Stomach smooth muscle (tissue), 2 donors: ENCODE measurements around the gene CASZ1.

Experiments
- H3K27ac ChIP-seq: one replicate; pipeline ENCODE4 v1.7.0; 2013; ENCODE audit warnings: mild to moderate bottlenecking, low read length, inconsistent platforms
- H3K27me3 ChIP-seq, 2 donors: one replicate each; pipeline ENCODE4 v1.7.0; 2013; ENCODE audit warnings: low read length in 2 of 2; ENCODE audit not compliant: insufficient read depth in 2 of 2, control insufficient read depth in 1 of 2
- H3K36me3 ChIP-seq, 2 donors: one replicate each; pipeline ENCODE4 v1.7.0; 2013; ENCODE audit warnings: low read length in 2 of 2; ENCODE audit not compliant: control insufficient read depth in 2 of 2, insufficient read depth in 2 of 2
- H3K4me1 ChIP-seq: one replicate; pipeline ENCODE4 v1.7.0; 2013; ENCODE audit warnings: low read length; ENCODE audit not compliant: control insufficient read depth, insufficient read depth
- H3K4me3 ChIP-seq, 2 donors: one replicate each; pipeline ENCODE4 v1.7.0; 2013; ENCODE audit warnings: low read length in 2 of 2
- H3K9ac ChIP-seq, 2 donors: one replicate each; pipeline ENCODE4 v1.7.0; 2013; ENCODE audit warnings: low read length in 2 of 2, mild to moderate bottlenecking in 1 of 2
- H3K9me3 ChIP-seq, 2 donors: one replicate each; pipeline ENCODE4 v1.7.0; 2013; ENCODE audit warnings: low read length in 2 of 2; ENCODE audit not compliant: control insufficient read depth in 2 of 2
- donor health status: healthy.
- donor health status: Pancreatic carcinoma.

The CASZ1 gene

DNA sequence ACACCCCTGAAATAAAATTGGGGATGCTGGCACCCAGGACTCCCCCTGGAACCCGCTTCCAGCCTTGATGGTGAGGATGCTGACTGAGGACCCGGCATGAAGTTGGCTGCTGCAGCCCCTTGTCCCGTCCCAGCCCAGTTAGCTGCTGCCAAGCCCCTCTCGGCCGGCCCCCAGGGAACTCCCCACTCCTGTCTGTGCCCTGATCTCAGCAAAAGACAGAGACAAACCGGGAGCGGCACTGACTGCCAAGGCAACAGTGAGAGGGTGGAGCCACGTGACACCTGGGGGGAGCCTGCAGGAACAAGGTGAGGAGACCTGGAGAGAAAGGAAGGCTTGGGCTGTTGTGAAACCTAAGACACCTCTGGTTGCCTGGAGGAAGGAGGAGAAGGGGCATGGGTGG is 24.7 kb downstream of the CASZ1 start:
- Histone ChIP-seq H3K9ac (no peak overlapping the region), H3K9me3 (no peaks in the 10 kb centered on the region), H3K27ac (no peak overlapping the region), H3K36me3 (no peaks in the 10 kb centered on the region), H3K27me3 (no peaks in the 10 kb centered on the region), H3K4me1 (peaks cover 32% of the 10 kb centered on the region), H3K4me3 (no peak overlapping the region)

DNA sequence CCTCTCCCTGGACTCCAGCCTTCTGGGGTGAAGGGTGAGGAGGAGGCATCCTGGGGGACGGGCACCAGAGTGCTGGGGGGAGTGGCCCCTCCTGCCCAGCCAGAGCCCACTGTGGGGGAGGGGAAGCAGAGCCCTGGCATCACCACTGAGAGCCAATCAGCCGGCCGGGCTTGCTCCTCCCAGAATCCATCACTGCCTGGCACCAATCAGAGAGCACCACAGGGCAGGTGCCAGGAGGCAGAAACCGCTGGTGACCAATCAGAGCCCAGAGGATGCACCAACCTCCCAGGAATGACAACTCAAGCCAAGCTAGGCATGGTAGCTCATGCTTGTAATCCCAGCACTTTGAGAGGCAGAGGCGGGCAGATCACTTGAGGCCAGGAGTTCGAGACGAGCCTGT is 27.9 kb downstream of the CASZ1 start:
- Histone ChIP-seq H3K4me1 (peaks cover 23% of the 10 kb centered on the region), H3K9ac (no peak overlapping the region), H3K27ac (no peak overlapping the region), H3K9me3 (no peaks in the 10 kb centered on the region), H3K27me3 (no peaks in the 10 kb centered on the region), H3K4me3 (no peak overlapping the region), H3K36me3 (no peaks in the 10 kb centered on the region)

DNA sequence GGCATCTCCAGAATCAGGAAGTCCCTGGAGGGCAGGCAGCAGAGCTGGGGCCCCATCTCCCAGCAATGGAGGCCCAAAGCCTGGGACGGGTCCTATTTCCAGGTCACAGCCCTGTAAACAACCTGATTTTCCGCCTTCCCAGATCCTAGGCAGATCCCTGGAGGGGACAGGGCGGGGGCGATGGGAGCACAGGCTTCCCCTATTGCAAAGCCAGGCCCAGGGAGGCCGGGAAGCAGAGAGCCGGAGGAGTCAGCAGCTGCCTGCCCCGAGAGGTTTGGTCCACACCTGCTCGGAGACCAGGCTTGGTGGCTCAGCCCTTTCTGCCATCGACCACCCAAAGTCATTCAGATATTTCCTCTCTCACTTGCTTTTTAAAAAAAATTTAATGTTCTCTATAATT is 29.2 kb downstream of the CASZ1 start:
- Histone ChIP-seq H3K9me3 (no peaks in the 10 kb centered on the region), H3K27ac (no peak overlapping the region), H3K36me3 (no peaks in the 10 kb centered on the region), H3K4me1 (peaks cover 17% of the 10 kb centered on the region), H3K27me3 (no peaks in the 10 kb centered on the region), H3K9ac (no peak overlapping the region), H3K4me3 (no peak overlapping the region)

DNA sequence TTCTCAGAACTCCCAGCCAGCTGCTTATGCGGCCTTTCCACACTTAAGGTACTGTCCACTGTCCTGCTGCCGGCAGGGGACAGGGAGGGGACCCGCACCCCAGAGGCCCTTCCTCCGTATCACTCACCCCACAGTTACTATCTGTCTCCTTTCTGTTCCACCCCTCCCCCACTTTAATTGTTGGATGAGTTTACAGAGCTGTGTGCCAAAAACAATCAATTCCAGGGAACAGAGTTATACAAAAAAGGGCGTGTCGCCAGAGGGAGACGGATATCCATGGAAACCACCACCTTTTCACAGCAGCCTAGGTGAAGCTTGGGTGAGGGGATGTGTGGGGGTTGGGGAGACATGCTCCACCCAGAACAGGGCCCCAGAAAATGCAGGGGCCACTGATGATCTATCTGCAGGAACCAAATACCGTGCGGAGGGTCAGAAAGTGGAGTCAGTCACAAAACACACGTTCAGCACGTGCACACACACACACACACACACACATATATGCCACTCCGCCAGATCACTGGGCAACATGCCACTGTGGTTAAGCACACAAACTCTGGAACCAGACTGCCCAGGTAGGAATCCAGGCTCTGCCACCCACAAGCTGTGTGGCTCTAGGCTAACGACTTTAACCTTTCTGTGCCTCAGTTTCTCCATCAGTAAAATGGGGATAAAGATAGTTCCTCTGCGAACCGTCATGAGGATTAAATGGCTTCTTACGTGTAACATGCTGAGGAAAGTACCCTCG is 30.5 kb downstream of the CASZ1 start:
- Histone ChIP-seq H3K4me1 (peaks cover 28% of the 10 kb centered on the region), H3K4me3 (peak overlapping the region in 1 of 2 donors; percentile 8), H3K27ac (no peak overlapping the region), H3K36me3 (no peaks in the 10 kb centered on the region), H3K9ac (no peak overlapping the region), H3K27me3 (no peaks in the 10 kb centered on the region), H3K9me3 (no peaks in the 10 kb centered on the region)

DNA sequence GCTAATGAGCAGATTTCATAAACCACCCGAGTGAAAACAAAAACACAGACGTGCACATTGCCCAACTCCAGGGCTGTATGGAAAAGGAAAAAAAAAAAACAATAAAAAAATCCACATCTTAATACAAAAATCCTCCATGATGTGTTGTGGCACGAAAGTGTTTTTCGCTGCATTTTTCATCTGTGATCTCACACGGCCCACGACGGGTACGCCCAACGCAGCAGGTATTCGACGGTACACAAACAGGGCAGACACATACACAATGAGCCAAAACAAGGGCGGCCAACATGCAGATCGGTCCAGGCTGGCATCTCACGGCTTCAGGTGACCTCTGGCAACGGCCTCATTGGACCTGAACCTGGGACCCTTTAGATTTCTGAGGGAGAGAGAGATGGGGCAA is 31.1 kb downstream of the CASZ1 start:
- Histone ChIP-seq H3K27ac (no peak overlapping the region), H3K9me3 (no peaks in the 10 kb centered on the region), H3K4me1 (peaks cover 32% of the 10 kb centered on the region), H3K9ac (no peak overlapping the region), H3K36me3 (peaks cover 2 to 5% of the 10 kb centered on the region in 2 donors), H3K4me3 (no peak overlapping the region), H3K27me3 (no peaks in the 10 kb centered on the region)

DNA sequence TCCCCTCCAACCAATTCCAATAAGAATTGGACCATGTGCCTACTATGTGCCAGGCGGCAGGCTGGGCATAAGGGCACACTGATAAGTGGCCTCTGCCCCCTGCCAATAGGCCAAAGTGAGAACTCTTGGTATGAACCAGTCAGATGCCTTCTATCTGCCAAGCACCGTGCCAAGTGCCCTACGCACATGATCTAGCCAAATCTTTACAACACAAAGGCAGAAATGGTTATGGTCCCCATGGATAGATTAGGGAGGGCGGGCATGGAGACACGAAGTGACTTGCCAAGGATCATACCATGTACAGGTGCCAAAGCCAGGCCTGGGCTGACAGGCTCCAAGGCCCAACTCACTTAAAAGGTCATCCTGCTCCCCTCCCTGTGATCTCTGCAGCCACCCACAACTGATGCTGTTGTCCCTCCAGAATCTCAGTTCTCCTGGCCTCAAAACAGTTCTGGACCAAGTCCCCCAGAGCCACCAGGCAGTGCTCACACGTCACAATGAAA is 32.1 kb downstream of the CASZ1 start:
- Histone ChIP-seq H3K27me3 (no peaks in the 10 kb centered on the region), H3K36me3 (peaks cover 11 to 14% of the 10 kb centered on the region in 2 donors), H3K4me3 (no peak overlapping the region), H3K9me3 (no peaks in the 10 kb centered on the region), H3K27ac (no peak overlapping the region), H3K4me1 (peaks cover 32% of the 10 kb centered on the region), H3K9ac (no peak overlapping the region)

DNA sequence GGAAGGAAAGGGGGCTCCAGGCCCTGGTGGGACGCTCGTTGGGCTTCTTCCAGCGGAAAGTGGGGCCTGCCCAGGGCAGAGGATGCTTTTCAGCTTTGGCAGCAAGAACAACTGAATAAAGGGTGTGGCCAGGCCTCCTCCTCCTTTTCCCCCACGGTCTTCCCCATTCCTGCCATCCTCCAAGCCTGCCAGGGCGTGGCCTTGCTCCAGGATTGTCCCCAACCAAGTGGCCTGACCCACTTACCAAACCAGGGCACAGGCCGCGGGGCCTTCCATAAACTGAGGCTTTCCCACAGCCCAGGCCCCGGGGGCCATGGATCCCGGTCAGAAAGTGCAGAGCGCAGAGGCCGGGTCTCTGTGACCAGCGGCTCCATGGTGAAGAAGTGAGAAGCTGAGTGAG is 33.6 kb downstream of the CASZ1 start:
- H3K9me3 ChIP-seq: no peaks in the 10 kb centered on the region
- H3K4me3 ChIP-seq: no peak overlapping the region
- peaks cover 36% of the 10 kb centered on the region for H3K4me1 ChIP-seq
- no peaks in the 10 kb centered on the region for H3K27me3 ChIP-seq
- peak overlapping the region; percentile 11 for H3K27ac ChIP-seq
- peaks cover 13 to 17% of the 10 kb centered on the region in 2 donors for H3K36me3 ChIP-seq
- H3K9ac ChIP-seq: no peak overlapping the region

DNA sequence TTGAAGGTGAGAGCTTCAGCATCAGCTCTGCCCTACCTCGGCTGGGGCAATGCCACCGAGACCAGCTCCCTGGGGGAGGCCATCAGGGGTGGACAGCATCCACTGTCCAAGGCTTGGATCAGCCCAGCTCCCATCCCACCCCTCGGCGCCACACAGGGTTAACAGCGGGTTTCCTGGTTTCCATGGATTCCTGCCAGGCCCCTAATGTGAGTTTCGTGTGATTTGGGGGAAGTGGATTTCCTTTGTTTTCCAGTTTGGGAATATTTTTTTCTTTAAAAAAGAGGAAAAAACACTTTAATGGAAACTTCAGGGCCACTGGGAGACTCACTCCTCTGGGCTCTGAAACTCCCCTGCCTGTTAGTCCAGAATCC is 34.3 kb downstream of the CASZ1 start:
- peaks cover 13 to 17% of the 10 kb centered on the region in 2 donors for H3K36me3 ChIP-seq
- peaks cover 39% of the 10 kb centered on the region for H3K4me1 ChIP-seq
- no peak overlapping the region for H3K27ac ChIP-seq
- peak overlapping the region in 1 of 2 donors; percentile 44 for H3K4me3 ChIP-seq
- H3K9ac ChIP-seq: no peak overlapping the region
- no peaks in the 10 kb centered on the region for H3K9me3 ChIP-seq
- no peaks in the 10 kb centered on the region for H3K27me3 ChIP-seq

DNA sequence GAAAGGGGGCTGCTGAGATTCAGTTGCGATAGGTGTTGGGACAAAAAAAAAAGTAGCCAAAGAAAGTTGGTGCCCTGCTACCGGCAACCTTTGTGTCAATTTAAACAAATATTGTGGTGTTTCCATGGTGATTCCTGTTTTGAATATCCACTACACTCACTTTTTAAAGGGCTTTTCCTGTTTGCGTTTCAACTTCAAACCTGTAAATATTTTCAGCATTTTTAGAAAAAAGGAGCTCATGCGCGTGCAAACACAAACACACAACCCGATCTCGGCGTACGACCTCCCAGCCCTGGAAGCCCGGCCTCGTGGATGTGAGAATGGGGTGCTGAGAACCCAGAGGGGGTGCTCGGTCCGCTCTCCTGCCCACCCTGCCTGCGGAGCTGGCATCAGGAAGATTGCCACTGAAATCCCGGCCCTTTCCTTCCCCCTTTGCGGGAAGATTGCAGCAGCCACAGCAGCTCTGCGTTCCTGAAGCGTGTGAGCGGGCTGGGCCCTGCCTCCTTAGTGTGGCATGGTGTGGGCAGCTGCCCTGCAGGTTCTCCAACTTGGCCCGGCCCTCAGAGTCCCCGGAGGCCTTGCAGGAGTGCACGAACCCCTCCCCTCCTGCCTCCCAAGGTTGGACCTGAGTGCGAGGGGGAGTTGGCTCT is 34.8 kb downstream of the CASZ1 start:
- no peaks in the 10 kb centered on the region for H3K27me3 ChIP-seq
- H3K27ac ChIP-seq: peak overlapping the region; percentile 31
- no peaks in the 10 kb centered on the region for H3K9me3 ChIP-seq
- H3K4me3 ChIP-seq: peak overlapping the region in 1 of 2 donors; percentile 44
- peak overlapping the region in 1 of 2 donors; percentile 13 for H3K9ac ChIP-seq
- peaks cover 44% of the 10 kb centered on the region for H3K4me1 ChIP-seq
- peaks cover 13 to 17% of the 10 kb centered on the region in 2 donors for H3K36me3 ChIP-seq

DNA sequence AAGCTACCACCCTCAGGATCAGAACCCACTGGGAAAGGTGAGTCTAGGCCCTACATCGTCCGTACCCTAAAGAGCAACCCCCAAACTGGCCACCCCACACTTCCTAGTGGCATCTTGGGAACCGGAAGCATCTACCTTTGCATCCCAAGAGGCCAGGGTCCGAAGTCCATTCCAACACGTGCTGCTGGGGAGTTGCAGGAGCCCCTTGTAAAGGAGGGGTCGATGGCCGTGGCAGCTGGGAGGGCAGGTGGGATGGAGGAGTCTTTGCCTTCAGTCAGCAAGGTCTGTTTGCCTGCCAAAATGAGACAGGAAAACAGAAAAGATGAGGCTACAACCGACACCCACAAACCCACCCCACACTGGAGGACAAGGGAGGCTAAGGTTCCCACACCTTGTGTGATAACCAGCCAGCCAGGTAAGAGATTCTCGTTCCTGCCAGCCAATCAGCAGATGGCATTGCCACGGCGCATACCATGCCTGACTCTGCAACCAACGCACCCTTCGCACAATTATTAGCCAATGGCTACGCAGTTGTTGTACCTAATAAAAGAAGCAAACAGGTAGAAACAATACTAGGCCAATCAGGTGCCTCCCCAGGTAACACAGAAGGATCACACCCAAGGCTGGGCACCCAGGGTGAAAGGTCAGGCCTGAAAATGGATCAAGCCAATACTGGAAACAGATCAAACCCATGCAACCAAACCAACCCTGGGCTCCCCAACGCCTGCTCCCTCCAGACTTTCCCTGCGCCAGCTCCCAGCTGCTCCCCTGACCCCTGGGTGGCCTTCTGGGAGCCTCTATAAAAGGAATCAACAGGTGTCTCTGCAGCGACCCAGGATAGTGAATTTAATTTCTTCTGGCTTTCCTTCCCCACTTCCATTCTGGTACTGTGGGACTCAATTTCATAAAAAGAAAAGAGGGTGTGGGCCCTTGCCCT is 35.6 kb downstream of the CASZ1 start:
- H3K4me1 ChIP-seq: peaks cover 46% of the 10 kb centered on the region
- H3K9me3 ChIP-seq: no peaks in the 10 kb centered on the region
- no peak overlapping the region for H3K27ac ChIP-seq
- no peak overlapping the region for H3K4me3 ChIP-seq
- no peaks in the 10 kb centered on the region for H3K27me3 ChIP-seq
- H3K9ac ChIP-seq: no peak overlapping the region
- peaks cover 13 to 17% of the 10 kb centered on the region in 2 donors for H3K36me3 ChIP-seq
